Stimulated activated memory B cell treated with anti-CD40 and anti-IgM and Interleukin-4, amounts not matched to agents 10 μg/mL and 1 μg/mL and 100 μg/mL, for 72 hours (primary cell): Measurements from ENCODE around the gene ERBB2.

Source experiments
- ATAC-seq: fragments of 150-1000 bp; cut with Tn5 transposase; 2 replicates; pipeline ENCODE4 v1.10.0; 2021
- H3K27ac Mint-ChIP-seq: one replicate; pipeline ENCODE4 v1.8.0; 2022; ENCODE audit warnings: mild to moderate bottlenecking, mixed read lengths
- H3K27me3 Mint-ChIP-seq: one replicate; pipeline ENCODE4 v1.8.0; 2022; ENCODE audit warnings: mixed read lengths
- H3K36me3 Mint-ChIP-seq: one replicate; pipeline ENCODE4 v1.8.0; 2022; ENCODE audit warnings: mixed read lengths
- H3K4me1 Mint-ChIP-seq: one replicate; pipeline ENCODE4 v1.8.0; 2022; ENCODE audit warnings: mixed read lengths
- H3K4me3 Mint-ChIP-seq: one replicate; pipeline ENCODE4 v1.8.0; 2022; ENCODE audit warnings: mild to moderate bottlenecking, moderate library complexity, mixed read lengths
- H3K9me3 Mint-ChIP-seq: one replicate; pipeline ENCODE4 v1.8.0; 2022; ENCODE audit warnings: mixed read lengths

The ERBB2 gene

DNA sequence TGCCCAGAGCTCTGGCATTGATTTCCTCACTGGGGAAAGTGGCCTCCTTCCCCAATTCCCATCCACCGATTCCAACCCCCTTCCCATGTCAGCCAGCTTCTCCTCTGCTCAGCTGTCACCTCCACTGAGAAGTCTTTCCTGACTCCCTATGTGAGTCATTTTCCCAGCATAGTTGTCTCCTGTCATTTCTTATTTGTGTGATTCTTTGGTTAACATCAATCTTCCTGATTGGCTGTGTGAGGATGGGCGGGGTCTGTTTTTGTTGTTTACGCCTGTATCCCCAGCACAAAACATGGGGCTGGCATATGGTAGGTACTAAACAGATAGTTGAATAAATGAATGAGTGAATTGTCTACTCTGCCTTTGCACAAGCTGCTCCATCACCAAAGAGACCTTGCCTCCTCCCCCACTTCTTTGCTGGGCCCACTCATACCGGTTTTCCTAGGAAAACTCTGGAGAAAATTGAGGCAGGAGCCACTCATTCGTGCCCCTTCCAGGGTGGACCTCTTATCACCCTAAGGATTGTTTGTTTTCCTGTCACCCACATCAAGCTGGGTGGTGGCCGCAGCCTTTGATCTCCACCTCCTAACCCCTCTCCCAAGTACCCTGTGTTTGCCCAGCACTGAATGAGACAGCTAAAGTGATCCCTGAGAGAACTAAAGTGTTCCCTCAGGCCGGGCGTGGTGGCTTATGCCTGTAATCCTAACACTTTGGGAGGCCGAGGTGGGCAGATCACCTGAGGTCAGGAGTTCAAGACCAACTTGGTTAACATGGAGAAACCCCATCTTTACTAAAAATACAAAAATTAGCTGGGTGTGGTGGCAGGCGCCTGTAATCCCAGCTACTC, 36.7 kb downstream of the ERBB2 start:
- H3K27me3 Mint-ChIP-seq = peaks cover 42% of the 10 kb centered on the region
- H3K27ac Mint-ChIP-seq = no peak overlapping the region
- no peaks in the 10 kb centered on the region for H3K36me3 Mint-ChIP-seq
- H3K9me3 Mint-ChIP-seq = no peaks in the 10 kb centered on the region
- no peak for ATAC-seq
- H3K4me1 Mint-ChIP-seq = peaks cover 34% of the 10 kb centered on the region
- H3K4me3 Mint-ChIP-seq = no peak overlapping the region

GRCh38 chr17:39737206-39737759, 37.4 kb downstream of the ERBB2 start:
- peaks cover 34% of the 10 kb centered on the region for H3K4me1 Mint-ChIP-seq
- peaks cover 50% of the 10 kb centered on the region for H3K27me3 Mint-ChIP-seq
- H3K27ac Mint-ChIP-seq = no peak overlapping the region
- ATAC-seq = no peak
- H3K9me3 Mint-ChIP-seq = no peaks in the 10 kb centered on the region
- no peaks in the 10 kb centered on the region for H3K36me3 Mint-ChIP-seq
- H3K4me3 Mint-ChIP-seq = peak overlapping the region; percentile 30

- Mint-ChIP-seq H3K4me3 (peak within 1 kb of the TSS; percentile 78), H3K27me3 (peaks cover 57% of the 10 kb centered on the region), H3K27ac (peak within 1 kb of the TSS; percentile 74), H3K4me1 (peaks cover 34% of the 10 kb centered on the region), H3K9me3 (no peaks in the 10 kb centered on the region), H3K36me3 (no peaks in the 10 kb centered on the region)
- peak; percentile 37 for ATAC-seq
Observed at GRCh38 chr17:39737760-39738567, 38.1 kb downstream of the ERBB2 start, which contains the start of gene GRB7. Gene GRB7, plus strand, starts transcription at chr17:39737938. Its CDS starts 4,364 bp downstream, at chr17:39742302.

DNA sequence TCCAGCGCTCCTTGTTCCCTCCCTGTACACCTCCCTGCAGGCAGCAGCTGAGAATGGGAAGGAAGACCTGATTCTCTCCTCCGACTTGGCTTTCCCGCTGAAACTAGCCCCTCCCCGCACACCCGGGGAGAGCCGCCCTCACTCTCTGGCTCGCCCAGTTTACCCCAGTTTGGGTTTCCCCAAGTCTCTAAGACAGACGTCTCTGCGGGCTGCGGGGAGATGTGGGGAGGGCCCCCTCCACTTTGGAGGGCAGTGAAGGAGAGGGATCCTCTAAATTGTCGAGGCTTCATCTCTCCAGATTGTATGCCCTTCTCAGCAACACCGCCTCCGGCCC, 38.7 kb downstream of the ERBB2 start:
- Mint-ChIP-seq H3K27me3 (peaks cover 62% of the 10 kb centered on the region), H3K27ac (peak overlapping the region; percentile 74), H3K9me3 (no peaks in the 10 kb centered on the region), H3K36me3 (no peaks in the 10 kb centered on the region), H3K4me3 (peak overlapping the region; percentile 78), H3K4me1 (peaks cover 34% of the 10 kb centered on the region)
- ATAC-seq = peak; percentile 77

DNA sequence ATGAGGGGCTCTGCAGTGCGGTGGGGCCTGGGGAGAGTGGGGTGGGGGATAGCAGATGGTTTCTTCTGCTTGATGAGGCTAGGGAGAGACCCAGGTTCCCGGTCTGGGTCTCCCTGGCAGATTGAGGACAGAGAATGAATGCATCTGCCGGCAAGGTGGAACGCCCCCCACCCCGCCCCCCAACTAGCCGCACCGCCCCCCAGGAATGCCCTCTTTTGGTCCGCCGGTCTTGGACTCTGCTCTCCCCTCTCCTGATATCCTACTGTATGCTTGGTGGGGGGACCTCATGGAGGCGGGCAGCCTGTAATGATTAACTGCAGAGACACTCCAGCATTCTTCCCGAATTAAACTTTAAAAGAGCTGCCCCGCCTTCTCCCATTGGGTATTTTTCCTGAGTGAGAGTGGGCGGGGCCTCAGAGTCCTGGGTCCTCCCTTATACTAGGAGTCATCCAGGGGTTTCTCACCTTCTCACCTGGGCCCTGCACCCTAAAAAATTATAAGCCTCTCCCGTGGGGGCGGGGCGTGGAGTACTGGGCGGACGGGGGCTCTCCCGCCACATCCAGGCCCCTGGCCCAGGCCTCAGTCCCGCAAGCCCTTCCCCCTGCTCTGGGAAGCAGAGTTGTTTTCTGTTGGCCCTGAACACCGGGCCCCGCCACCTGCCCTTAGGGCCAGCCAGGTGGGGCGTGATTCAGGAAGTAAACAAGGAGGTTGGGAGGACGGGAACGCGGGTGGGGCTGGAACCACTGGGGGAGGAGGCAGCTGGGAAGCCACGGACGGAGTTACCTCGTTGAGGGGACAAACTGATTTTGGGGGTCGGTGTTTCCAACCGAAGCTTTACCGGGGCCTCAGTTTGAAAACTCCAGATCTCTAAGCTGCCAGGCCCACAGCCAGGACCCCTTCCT, 39.4 kb downstream of the ERBB2 start:
- no peaks in the 10 kb centered on the region for H3K9me3 Mint-ChIP-seq
- peak overlapping the region; percentile 78 for H3K4me3 Mint-ChIP-seq
- H3K4me1 Mint-ChIP-seq = peaks cover 34% of the 10 kb centered on the region
- ATAC-seq = no peak
- H3K27ac Mint-ChIP-seq = peak overlapping the region; percentile 74
- no peaks in the 10 kb centered on the region for H3K36me3 Mint-ChIP-seq
- H3K27me3 Mint-ChIP-seq = peaks cover 62% of the 10 kb centered on the region

GRCh38 chr17:39739885-39740356, 40.1 kb downstream of the ERBB2 start:
- Mint-ChIP-seq H3K27ac (no peak overlapping the region), H3K27me3 (peaks cover 62% of the 10 kb centered on the region), H3K9me3 (no peaks in the 10 kb centered on the region), H3K4me3 (no peak overlapping the region), H3K36me3 (no peaks in the 10 kb centered on the region), H3K4me1 (peaks cover 34% of the 10 kb centered on the region)
- ATAC-seq = no peak

DNA sequence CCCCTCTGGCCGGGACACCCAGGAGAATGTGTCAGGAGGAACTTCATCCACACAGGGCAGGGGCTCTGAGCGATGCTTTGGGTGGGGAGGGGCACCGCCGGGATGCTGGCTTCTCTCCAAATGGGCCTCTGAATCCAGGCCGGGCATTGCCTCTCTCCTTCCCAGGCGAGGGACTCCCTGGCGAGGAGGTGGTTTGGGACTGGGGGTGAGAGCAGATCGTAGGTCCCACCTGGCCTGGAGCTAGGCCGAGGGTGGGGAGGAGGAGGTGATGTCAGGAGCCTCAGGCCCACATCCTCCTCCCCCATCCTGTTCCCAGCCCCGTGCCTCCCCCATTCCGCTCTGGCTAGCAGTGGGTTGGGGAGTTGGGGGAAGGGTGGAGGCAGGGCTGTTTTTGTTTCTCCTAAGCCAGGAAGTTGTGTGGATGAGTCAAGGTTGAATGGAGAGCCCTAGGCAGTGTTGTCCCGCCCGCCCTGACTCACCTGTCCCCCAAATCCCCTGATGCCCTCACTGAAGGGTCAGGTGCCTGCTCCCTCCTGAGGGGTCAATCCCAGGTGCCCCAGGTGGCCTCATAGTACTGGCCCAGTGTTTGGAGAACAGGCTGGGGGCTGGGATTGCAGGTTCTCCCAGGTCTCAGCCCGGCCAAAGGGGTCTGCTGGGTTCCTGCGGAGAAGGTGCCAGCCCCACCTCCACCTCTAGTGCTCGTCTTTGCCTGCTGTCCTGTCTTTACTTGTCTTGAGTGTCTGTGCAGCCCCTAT, 40.7 kb downstream of the ERBB2 start:
- H3K27me3 Mint-ChIP-seq = peaks cover 62% of the 10 kb centered on the region
- no peaks in the 10 kb centered on the region for H3K9me3 Mint-ChIP-seq
- no peak for ATAC-seq
- H3K36me3 Mint-ChIP-seq = no peaks in the 10 kb centered on the region
- H3K4me1 Mint-ChIP-seq = peaks cover 34% of the 10 kb centered on the region
- no peak overlapping the region for H3K27ac Mint-ChIP-seq
- H3K4me3 Mint-ChIP-seq = no peak overlapping the region

- no peak for ATAC-seq
- Mint-ChIP-seq H3K4me1 (peaks cover 34% of the 10 kb centered on the region), H3K4me3 (no peak overlapping the region), H3K9me3 (no peaks in the 10 kb centered on the region), H3K36me3 (no peaks in the 10 kb centered on the region), H3K27ac (no peak overlapping the region), H3K27me3 (peaks cover 62% of the 10 kb centered on the region)
Observed at GRCh38 chr17:39742126-39742855, 42.4 kb downstream of the ERBB2 start.

- no peak for ATAC-seq
- no peak overlapping the region for H3K4me3 Mint-ChIP-seq
- peaks cover 30% of the 10 kb centered on the region for H3K4me1 Mint-ChIP-seq
- no peaks in the 10 kb centered on the region for H3K9me3 Mint-ChIP-seq
- no peaks in the 10 kb centered on the region for H3K36me3 Mint-ChIP-seq
- peaks cover 55% of the 10 kb centered on the region for H3K27me3 Mint-ChIP-seq
- H3K27ac Mint-ChIP-seq = no peak overlapping the region
Observed at GRCh38 chr17:39742856-39743436, 43.1 kb downstream of the ERBB2 start.

DNA sequence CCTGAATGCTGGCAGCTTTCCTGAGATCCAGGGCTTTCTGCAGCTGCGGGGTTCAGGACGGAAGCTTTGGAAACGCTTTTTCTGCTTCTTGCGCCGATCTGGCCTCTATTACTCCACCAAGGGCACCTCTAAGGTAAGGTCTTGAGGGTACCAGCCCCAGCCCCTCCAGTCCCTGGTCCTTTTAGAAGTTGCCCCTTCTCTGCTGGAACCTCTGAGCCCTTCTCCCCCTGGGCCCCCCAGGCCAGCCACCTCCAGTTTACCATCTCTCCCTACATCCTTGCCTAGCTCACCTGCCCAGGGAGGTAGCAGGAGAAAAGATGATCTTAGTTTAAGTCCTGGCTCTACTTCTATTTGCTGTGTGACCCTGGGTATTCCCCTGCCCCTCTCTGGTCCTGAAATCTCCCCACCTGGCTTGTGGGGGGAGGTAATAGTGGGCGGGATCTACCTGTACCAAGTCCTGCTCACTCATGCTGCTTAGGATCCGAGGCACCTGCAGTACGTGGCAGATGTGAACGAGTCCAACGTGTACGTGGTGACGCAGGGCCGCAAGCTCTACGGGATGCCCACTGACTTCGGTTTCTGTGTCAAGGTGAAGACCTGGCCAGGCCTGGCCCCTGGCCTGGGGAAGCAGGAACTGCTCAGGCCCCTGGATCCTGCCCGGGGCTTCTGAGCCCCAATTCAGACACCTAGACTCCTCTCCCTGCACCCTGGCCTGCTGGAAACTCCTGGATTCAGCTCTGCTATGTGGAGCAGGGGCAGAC, 44.4 kb downstream of the ERBB2 start:
- peaks cover 42% of the 10 kb centered on the region for H3K27me3 Mint-ChIP-seq
- ATAC-seq = no peak
- no peaks in the 10 kb centered on the region for H3K9me3 Mint-ChIP-seq
- no peaks in the 10 kb centered on the region for H3K36me3 Mint-ChIP-seq
- peaks cover 17% of the 10 kb centered on the region for H3K4me1 Mint-ChIP-seq
- H3K4me3 Mint-ChIP-seq = no peak overlapping the region
- no peak overlapping the region for H3K27ac Mint-ChIP-seq

DNA sequence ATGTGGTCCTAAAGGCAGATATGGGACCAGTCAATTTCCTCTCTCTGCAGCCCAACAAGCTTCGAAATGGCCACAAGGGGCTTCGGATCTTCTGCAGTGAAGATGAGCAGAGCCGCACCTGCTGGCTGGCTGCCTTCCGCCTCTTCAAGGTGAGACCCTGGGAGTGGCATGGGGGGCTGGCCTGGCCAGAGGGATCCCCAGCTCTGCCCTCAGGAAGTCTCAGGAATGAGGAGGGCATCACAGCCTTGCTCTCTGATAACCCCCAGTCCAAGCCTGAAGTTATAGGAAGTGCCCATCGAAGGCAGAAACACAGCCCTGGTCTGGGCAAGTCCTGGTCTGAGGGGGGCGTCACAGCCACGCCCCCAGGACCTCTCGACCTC, 45.0 kb downstream of the ERBB2 start:
- H3K36me3 Mint-ChIP-seq = no peaks in the 10 kb centered on the region
- H3K9me3 Mint-ChIP-seq = no peaks in the 10 kb centered on the region
- no peak overlapping the region for H3K4me3 Mint-ChIP-seq
- no peak for ATAC-seq
- no peak overlapping the region for H3K27ac Mint-ChIP-seq
- peaks cover 37% of the 10 kb centered on the region for H3K27me3 Mint-ChIP-seq
- peaks cover 12% of the 10 kb centered on the region for H3K4me1 Mint-ChIP-seq

- Mint-ChIP-seq H3K9me3 (no peaks in the 10 kb centered on the region), H3K4me1 (peaks cover 5% of the 10 kb centered on the region), H3K27me3 (peaks cover 29% of the 10 kb centered on the region), H3K36me3 (no peaks in the 10 kb centered on the region), H3K4me3 (no peak overlapping the region), H3K27ac (no peak overlapping the region)
- ATAC-seq = peak; percentile 9
Observed at GRCh38 chr17:39745335-39746144, 45.7 kb downstream of the ERBB2 start.
